Measurements from ENCODE around the gene AFAP1.

DNA sequence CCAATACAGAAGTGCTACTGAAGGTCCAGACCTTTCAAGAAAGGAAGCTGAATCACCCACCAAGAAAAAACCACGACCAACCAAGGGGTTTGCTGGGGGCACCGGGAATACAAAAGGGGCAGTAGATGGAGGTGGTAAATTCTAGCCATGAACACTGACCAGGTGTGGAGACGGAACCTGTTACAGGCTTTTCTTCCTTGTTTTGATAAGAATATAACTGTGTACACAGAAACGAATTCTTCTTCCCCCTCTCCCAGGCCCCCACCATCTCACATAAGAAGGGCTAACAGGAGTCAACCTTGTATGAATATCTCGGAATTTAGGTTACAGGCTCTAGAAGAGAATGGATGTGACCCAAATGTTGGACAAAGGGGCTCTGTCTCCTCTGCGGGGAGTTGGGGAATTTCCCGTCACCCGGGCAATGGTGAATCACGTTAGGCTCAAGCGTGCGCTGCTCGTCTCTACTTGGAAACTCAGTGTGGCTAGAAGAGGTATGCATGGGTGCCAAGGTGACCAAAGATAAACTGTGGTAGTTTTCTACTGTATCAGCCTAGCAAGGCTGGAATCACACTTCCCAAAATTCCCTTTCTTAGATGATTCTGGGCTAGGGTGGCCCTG, 87.0 kb downstream of the AFAP1 start:
- TF ChIP-seq EP300 (IDR thresholded peaks at IDR 0.05; ENCODE audit: low read depth) (no peak), CTCF (IDR thresholded peaks at IDR 0.05) (no peak), POLR2A (IDR thresholded peaks at IDR 0.05) (no peak)

Measured in transverse colon (tissue), 3 donors.